Fibroblast of mammary gland (primary cell): Measurements from ENCODE around the gene AGRN.
"Not testable (repeated sequence)": the region's sequence is repeated elsewhere in the genome, so short reads cannot be mapped to it uniquely, and the experiment has no call there.

ENCODE experiments used
- DNase-seq: peaks from one replicate; pipeline ENCODE4 v3.0.0-alpha.2; 2010; ENCODE audit warnings: low read depth
- H3K4me3 ChIP-seq: 2 replicates; pipeline ENCODE4 v1.5.1; 2011; ENCODE audit warnings: low read depth, mild to moderate bottlenecking, low read length, moderate library complexity; ENCODE audit not compliant: control insufficient read depth
- TF ChIP-seq, protein P1 (sequence below): conservative IDR thresholded peaks from 2 replicates; pipeline ENCODE4 v1.5.1; 2011; ENCODE audit warnings: low read depth, low read length, inconsistent platforms; ENCODE audit not compliant: control insufficient read depth, insufficient read depth

AGRN gene

DNA sequence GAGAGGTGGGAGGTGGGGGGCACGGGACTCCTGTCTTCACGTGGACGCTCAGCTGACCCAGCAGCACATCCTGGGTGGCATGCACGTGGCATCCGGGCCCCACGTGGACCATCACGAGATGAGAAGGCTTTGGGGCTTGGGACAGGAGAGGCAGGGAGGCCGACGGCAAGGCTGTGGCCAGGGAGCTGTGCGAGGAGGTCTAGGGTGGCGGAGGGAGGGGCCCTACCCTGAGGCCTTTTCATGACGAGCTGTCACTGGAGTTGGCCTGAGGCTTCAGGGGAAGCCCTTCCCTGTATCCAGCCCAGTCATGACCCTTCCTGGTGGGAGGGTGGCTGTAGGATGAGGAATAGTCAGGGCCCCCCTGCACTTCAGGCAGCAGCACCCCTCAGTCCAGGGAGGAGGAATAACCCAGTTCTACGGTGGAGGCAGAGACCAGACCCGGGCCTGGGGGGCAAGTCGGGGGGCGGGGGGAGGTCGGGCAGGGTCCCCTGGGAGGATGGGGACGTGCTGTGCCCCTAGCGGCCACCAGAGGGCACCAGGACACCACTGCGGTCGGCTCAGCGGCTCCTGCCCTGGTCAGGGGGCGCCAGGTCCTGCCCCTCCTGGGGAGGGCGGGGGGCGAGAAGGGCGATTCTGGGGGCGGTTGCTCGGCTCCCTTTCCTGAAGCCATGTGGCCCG, 36.0 kb upstream of the AGRN start:
- no peak overlapping the region for H3K4me3 ChIP-seq
- TF ChIP-seq, protein P1, sequence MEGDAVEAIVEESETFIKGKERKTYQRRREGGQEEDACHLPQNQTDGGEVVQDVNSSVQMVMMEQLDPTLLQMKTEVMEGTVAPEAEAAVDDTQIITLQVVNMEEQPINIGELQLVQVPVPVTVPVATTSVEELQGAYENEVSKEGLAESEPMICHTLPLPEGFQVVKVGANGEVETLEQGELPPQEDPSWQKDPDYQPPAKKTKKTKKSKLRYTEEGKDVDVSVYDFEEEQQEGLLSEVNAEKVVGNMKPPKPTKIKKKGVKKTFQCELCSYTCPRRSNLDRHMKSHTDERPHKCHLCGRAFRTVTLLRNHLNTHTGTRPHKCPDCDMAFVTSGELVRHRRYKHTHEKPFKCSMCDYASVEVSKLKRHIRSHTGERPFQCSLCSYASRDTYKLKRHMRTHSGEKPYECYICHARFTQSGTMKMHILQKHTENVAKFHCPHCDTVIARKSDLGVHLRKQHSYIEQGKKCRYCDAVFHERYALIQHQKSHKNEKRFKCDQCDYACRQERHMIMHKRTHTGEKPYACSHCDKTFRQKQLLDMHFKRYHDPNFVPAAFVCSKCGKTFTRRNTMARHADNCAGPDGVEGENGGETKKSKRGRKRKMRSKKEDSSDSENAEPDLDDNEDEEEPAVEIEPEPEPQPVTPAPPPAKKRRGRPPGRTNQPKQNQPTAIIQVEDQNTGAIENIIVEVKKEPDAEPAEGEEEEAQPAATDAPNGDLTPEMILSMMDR, result peak; percentile 65
- no peak for DNase-seq

DNA sequence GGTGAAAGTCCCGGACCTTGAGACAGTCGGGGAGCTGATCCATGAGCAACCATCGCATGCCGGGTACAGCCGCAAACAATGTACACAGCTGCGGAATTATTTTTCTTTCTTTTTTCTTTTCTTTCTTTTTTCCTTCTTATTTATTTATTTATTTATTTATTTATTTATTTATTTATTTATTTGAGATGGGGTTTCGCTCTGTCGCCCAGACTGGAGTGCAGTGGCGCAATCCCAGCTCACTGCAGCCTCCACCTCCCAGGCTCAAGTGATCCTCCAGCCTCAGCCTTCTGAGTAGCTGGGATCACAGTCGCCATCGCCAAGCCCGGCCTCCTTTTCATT, 35.5 kb upstream of the AGRN start:
- no peak overlapping the region for H3K4me3 ChIP-seq
- TF ChIP-seq, protein P1, result no peak
- DNase-seq, result no peak

DNA sequence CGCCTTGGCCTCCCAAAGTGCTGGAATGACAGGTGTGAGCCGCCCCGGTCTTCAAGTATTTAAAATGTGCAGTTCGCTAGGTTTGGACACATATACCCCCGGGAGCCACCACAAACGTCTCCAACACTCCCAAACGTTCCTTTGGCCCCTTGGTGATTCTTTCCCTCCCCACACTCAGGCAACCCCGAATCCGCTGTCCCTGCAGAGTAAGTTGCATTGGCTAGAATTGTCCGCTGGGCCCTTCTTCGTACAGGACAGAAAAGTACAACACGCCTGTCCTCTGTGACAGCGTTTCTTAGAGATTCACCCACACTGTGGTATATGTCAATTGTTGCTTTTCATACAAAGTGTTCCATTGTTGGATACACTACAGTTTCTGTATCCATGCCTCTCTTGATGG, 34.8 kb upstream of the AGRN start:
- TF ChIP-seq, protein P1, result no peak
- no peak for DNase-seq

DNA sequence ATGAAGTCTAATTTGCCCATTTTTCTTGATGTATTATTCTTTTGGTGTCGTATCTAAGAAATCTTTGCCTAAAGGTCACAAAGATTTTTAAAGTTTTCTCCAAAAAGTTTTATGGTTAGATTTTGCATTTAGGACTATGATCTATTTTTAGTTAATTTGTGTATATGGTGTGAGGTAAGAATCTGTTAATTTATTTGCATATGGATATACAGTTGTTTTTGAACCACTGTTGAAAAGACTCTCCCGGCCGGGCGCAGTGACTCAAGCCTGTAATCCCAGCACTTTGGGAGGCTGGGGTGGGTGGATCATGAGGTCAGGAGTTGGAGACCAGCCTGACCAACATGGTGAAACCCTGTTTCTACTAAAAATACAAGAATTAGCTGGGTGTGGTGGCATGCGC, 31.9 kb upstream of the AGRN start:
- not testable (repeated sequence) for H3K4me3 ChIP-seq, DNase-seq

More for the DNA sequence above, 34.8 kb upstream of the AGRN start:
- no peak overlapping the region for H3K4me3 ChIP-seq

DNA sequence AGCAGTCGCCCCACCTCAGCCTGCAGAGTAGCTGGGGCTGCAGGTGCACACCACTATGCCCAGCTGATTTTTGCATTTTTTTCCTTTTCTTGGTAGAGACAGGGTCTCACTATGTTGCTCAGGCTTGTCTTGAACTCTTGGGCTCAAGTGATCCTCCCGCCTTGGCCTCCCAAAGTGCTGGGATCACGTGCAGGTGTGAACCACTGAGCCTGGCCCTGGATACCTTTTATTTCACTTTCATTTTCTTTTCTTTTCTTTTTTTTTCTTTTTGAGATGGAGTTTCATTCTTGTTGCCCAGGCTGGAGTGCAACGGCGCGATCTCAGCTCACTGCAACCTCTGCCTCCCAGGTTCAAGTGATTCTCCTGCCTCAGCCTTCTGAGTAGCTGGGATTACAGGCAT, 28.6 kb upstream of the AGRN start:
- H3K4me3 ChIP-seq, DNase-seq: not testable (repeated sequence)

DNA sequence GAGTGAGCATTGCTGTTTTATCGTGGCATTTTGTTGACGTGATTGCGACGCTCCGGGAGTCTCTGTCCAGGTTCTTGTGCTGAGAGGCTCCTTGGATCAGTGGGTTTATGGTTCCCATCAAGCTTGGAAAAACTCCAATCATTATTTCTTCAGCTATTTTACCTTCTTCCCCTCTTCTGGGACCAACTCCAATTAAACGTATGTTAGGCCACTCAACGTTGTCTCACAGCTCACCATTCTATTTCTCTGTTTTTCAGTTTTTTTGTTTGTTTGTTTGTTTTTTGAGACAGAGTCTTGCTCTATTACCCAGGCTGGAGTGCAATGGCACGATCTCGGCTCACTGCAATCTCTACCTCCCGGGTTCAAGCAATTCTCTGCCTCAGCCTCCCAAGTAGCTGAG, 28.0 kb upstream of the AGRN start:
- TF ChIP-seq, protein P1, result no peak
- no peak overlapping the region for H3K4me3 ChIP-seq
- DNase-seq, result no peak

DNA sequence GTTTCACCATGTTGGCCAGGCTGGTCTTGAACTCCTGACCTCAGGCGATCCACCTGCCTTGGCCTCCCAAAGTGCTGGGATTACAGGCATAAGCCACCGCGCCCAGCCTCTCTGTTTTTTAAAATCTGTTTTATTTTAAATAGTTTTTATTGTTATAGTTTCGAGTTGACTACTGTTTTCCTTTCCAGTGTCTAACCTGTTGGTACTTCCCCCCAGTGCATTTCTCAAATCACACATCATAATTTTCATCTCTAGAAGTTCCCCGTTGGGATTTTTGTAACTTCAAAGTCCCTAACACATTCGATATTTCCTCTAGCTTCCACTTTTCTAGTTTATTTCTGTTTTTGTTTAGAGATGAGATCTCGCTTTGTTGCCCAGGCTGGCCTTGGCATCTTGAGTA, 27.6 kb upstream of the AGRN start:
- TF ChIP-seq, protein P1, result no peak
- H3K4me3 ChIP-seq, result no peak overlapping the region
- DNase-seq, result no peak

DNA sequence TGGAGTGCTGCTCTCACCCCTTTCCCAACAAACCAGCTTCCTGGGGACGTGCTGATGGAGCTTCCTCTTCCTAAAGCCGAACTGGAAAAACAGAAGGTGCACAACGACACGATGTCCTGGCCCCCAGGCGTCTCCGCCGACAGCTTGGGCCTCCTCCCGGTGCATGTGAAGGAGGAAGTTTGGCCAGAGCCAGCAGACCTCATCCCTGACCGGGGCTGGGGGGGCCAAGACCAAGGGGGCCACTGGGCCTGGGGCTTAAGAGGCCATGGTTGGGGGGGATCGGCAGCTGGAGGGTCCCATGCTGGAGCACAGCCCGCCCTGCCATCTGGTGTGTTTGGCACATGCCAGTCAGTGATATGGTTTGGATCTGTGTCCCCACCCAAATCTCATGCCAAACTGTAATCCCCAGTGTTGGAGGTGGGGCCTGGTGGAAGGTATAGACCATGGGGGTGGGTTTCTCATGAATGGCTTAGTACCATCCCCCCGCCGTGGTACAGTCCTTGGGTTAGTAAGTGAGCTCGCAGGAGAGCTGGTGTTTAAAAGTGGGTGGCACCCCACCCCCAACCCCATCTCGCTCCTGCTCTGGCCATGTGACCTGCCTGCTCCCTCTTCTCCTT, 26.4 kb upstream of the AGRN start:
- no peak for DNase-seq
- TF ChIP-seq, protein P1, result no peak
- H3K4me3 ChIP-seq, result no peak overlapping the region

DNA sequence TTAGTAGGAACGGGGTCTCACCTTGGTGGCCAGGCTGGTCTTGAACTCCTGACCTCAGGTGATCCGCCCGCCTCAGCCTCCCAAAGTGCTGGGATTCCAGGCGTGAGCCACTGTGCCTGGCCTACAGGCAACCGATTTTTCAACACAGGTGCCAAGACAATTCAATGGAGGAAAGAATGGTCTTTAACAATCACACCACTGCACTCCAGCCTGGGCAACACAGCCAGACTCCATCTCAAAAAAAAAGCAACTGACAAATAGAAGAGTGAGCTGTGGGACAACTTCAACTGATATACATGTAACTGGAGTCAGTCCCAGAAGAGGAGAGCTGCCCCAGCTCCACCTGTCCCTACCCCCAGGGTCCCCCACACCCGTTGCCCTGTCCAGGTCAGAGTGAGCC, 25.4 kb upstream of the AGRN start:
- H3K4me3 ChIP-seq, DNase-seq: not testable (repeated sequence)
